Hippocampal formation (tissue), 2 donors: ENCODE data around the gene PTGER1.
A peak's percentile ranks its signal among the peaks of the same experiment; 100 is the strongest.

Source experiments
- DNase-seq, 2 donors: peaks; one replicate each; lab custom pipeline; 2025; lab: John Stamatoyannopoulos, UW

The PTGER1 gene

GRCh38 chr19:14441041-14441938 is 33.9 kb downstream of the PTGER1 start:
- no peak for DNase-seq

GRCh38 chr19:14440049-14440448 is 35.1 kb downstream of the PTGER1 start:
- peak in 1 of 2 donors; percentile 53 for DNase-seq

- no peak for DNase-seq
These were observed 36.1 kb downstream of the PTGER1 start for GRCh38 chr19:14439014-14439413.

GRCh38 chr19:14437578-14438140 is 37.5 kb downstream of the PTGER1 start:
- DNase-seq = no peak

GRCh38 chr19:14435320-14436050 is 39.7 kb downstream of the PTGER1 start:
- no peak for DNase-seq

GRCh38 chr19:14434543-14435319 is 40.4 kb downstream of the PTGER1 start:
- DNase-seq = no peak

- no peak for DNase-seq
These were observed 41.3 kb downstream of the PTGER1 start for GRCh38 chr19:14433554-14434501.

GRCh38 chr19:14432791-14433553 is 42.2 kb downstream of the PTGER1 start, which contains the start of gene PKN1:
Gene PKN1, plus strand, starts transcription at chr19:14433306. Its CDS starts 216 bp downstream, at chr19:14433522.
- DNase-seq = peak; percentile 20 to 42

- DNase-seq = no peak
These were observed 44.4 kb downstream of the PTGER1 start for GRCh38 chr19:14430712-14431111.

- no peak for DNase-seq
These were observed 46.2 kb downstream of the PTGER1 start for GRCh38 chr19:14428882-14429416.

GRCh38 chr19:14427461-14427860 is 47.7 kb downstream of the PTGER1 start:
- no peak for DNase-seq

GRCh38 chr19:14425696-14426138 is 49.4 kb downstream of the PTGER1 start:
- DNase-seq = no peak
